Calu3 (cell line): ENCODE measurements around the gene ALX4. TPM values are rescaled to one million over a fixed set of nuclear protein-coding genes. Genes with fewer than 3 reads are reported as not detected.

ENCODE experiments used
- BruUV-seq: library from RNA; stranded (reverse); fragments of 400-500 nt; replicated peaks from 2 replicates; lab custom pipeline; 2021; lab: Mats Ljungman, UMichigan
- CTCF ChIA-PET: fragments of 300-600 bp; sonication (Branson Sonifier 250); formaldehyde crosslinking; loops from one replicate; lab custom pipeline; 2022; ENCODE audit warnings: antibody characterized with exemption; lab: Charles Lee
- DNase-seq: peaks from one replicate; pipeline ENCODE4 v3.0.0; 2022
- H3K27ac Mint-ChIP-seq: one replicate; pipeline ENCODE4 v1.8.0; 2022; ENCODE audit warnings: mixed read lengths; ENCODE audit not compliant: unreplicated experiment
- H3K27me3 Mint-ChIP-seq: one replicate; pipeline ENCODE4 v1.8.0; 2022; ENCODE audit warnings: mixed read lengths; ENCODE audit not compliant: unreplicated experiment
- H3K36me3 Mint-ChIP-seq: one replicate; pipeline ENCODE4 v1.8.0; 2022; ENCODE audit warnings: mild to moderate bottlenecking, moderate library complexity, mixed read lengths; ENCODE audit not compliant: insufficient read depth, unreplicated experiment
- H3K4me1 Mint-ChIP-seq: one replicate; pipeline ENCODE4 v1.8.0; 2022; ENCODE audit warnings: mild to moderate bottlenecking, low read depth, mixed read lengths; ENCODE audit not compliant: unreplicated experiment
- H3K4me3 Mint-ChIP-seq: one replicate; pipeline ENCODE4 v1.8.0; 2022; ENCODE audit warnings: mild to moderate bottlenecking, low read depth, moderate library complexity, mixed read lengths; ENCODE audit not compliant: unreplicated experiment
- H3K9me3 Mint-ChIP-seq: one replicate; pipeline ENCODE4 v1.8.0; 2022; ENCODE audit warnings: low read depth, mixed read lengths; ENCODE audit not compliant: unreplicated experiment
- intact Hi-C: fragments of 100-400 bp; cut with micrococcal nuclease; formaldehyde crosslinking; loops from one replicate; pipeline ENCODE4 v1.10.0; 2022; ENCODE audit not compliant: unreplicated experiment
- total RNA-seq: library from RNA; stranded (reverse); gene quantifications from 2 replicates; pipeline ENCODE4 v1.2.3, GENCODE V29; 2022
- TF ChIP-seq, protein P1 (sequence below): fragments of 200-600 bp; IDR thresholded peaks from one replicate; pipeline ENCODE4 v1.8.0; 2022; ENCODE audit warnings: antibody characterized with exemption; ENCODE audit not compliant: unreplicated experiment

Gene ALX4
- total RNA-seq, 1 experiment from 2014 or later: not detected

DNA sequence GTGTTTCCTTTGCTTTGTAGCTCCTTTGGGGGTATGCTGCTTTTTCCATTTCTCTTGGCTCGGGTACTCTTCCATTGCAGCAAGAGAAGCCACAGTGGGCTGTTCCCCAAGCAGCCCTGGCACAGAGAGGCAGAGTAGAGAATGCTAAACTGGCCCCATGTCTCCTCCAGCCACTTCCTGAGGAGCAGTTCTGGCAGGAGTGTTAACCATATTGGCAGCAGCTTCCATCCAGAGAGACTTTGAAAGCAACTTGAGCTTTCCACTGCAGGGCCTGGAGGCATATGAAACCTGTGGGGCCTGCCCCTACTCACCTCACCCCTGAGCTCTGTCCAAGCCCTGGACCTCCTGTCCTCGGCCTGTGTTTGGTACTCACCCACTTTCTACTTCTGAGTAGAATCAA, 61.8 kb downstream of the ALX4 start:
- Mint-ChIP-seq H3K4me1 (no peaks in the 10 kb centered on the region), H3K4me3 (no peak overlapping the region), H3K27ac (no peak overlapping the region), H3K9me3 (peaks cover 14% of the 10 kb centered on the region), H3K36me3 (no peaks in the 10 kb centered on the region), H3K27me3 (no peaks in the 10 kb centered on the region)
- CTCF ChIA-PET: interaction anchor here (0.8 kb wide), 1 partner anchor 126 kb away, joined by 3 read pairs; no protein-coding TSS in a partner anchor
- TF ChIP-seq, protein P1, sequence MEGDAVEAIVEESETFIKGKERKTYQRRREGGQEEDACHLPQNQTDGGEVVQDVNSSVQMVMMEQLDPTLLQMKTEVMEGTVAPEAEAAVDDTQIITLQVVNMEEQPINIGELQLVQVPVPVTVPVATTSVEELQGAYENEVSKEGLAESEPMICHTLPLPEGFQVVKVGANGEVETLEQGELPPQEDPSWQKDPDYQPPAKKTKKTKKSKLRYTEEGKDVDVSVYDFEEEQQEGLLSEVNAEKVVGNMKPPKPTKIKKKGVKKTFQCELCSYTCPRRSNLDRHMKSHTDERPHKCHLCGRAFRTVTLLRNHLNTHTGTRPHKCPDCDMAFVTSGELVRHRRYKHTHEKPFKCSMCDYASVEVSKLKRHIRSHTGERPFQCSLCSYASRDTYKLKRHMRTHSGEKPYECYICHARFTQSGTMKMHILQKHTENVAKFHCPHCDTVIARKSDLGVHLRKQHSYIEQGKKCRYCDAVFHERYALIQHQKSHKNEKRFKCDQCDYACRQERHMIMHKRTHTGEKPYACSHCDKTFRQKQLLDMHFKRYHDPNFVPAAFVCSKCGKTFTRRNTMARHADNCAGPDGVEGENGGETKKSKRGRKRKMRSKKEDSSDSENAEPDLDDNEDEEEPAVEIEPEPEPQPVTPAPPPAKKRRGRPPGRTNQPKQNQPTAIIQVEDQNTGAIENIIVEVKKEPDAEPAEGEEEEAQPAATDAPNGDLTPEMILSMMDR: no peak
- no peak for DNase-seq
- BruUV-seq: no TSS peak
- intact Hi-C loops: no loop called here

DNA sequence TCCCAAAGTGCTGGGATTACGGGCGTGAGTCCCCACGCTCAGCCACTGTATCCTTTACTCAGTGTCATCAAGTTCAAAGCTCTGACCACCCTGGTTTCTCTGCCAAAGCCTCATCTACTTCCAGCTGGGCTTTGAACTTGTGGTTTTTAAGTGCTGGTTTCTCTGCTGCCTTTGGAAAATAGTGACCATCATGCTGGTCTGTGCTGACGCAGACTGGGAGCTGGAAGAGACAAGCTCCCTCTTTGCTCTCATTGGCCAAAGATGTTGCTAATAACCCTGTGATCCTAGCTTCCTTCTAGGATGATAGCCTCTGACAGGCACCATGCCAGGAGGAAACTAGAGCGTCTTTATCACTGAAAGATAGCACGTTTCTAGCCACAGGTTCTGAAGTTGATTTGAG, 62.4 kb downstream of the ALX4 start:
- H3K4me1 Mint-ChIP-seq: no peaks in the 10 kb centered on the region
- no peak for DNase-seq
- no peak overlapping the region for H3K27ac Mint-ChIP-seq
- no TSS peak for BruUV-seq
- no peaks in the 10 kb centered on the region for H3K36me3 Mint-ChIP-seq
- H3K27me3 Mint-ChIP-seq: no peaks in the 10 kb centered on the region
- TF ChIP-seq, protein P1: no peak
- intact Hi-C loops: no loop called here
- no peak overlapping the region for H3K4me3 Mint-ChIP-seq
- CTCF ChIA-PET: interaction anchor here (0.8 kb wide), 1 partner anchor 126 kb away, joined by 3 read pairs; no protein-coding TSS in a partner anchor
- H3K9me3 Mint-ChIP-seq: peaks cover 8% of the 10 kb centered on the region

DNA sequence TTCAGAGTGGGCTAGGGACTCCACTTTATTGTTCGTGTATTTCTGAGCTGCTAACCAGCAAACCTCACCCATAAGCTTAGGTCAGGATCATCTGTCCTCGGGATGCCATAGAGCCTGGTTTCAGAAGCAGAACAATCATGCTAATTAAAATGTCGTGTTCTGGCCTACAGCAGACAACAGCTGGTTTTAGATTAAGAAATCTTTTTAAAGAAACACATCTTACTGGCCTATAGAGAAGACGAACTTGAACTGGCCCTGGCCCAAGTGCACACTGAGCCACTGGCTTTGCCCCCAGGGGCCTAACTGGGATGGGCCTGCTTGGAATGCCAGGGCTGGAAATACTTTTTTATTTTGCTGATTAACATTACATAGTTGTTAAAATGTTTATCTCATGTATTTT, 63.2 kb downstream of the ALX4 start:
- DNase-seq: no peak
- Mint-ChIP-seq H3K4me3 (no peak overlapping the region), H3K27ac (no peak overlapping the region), H3K9me3 (peaks cover under 1% of the 10 kb centered on the region), H3K36me3 (no peaks in the 10 kb centered on the region), H3K27me3 (no peaks in the 10 kb centered on the region), H3K4me1 (no peaks in the 10 kb centered on the region)
- TF ChIP-seq, protein P1: no peak
- no TSS peak for BruUV-seq
- intact Hi-C loops: no loop called here
- CTCF ChIA-PET: no interaction called here

DNA sequence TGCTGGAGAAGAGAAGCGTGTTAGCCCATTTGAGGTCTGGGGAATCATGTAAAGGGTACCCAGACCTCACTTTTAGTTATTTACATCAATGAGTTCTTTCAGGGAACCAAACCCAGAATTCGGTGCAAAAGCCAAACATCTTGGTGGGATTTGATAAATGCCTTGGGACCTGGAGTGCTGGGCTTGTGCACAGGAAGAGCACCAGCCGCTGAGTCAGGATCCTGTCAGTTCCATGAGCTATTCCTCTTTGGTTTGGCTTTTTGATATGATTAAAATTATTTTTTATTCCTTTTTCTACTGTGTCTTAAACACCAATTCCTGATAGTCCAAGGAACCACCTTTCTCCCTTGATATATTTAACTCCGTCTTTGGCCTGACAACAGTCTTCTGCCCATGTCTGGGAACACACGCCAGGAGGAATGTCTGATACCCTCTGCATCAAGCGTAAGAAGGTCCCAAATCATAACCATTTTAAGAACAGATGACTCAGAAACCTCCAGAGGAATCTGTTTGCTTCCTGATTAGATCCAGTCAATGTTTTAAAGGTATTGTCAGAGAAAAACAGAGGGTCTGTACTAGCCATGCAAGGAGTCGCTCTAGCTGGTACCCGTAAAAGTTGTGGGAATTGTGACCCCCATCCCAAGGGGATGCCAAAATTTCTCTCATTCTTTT, 65.2 kb downstream of the ALX4 start:
- BruUV-seq: no TSS peak
- TF ChIP-seq, protein P1: no peak
- no peaks in the 10 kb centered on the region for H3K27me3 Mint-ChIP-seq
- intact Hi-C loops: no loop called here
- H3K9me3 Mint-ChIP-seq: no peaks in the 10 kb centered on the region
- no peak overlapping the region for H3K27ac Mint-ChIP-seq
- H3K4me3 Mint-ChIP-seq: no peak overlapping the region
- H3K4me1 Mint-ChIP-seq: no peaks in the 10 kb centered on the region
- H3K36me3 Mint-ChIP-seq: no peaks in the 10 kb centered on the region
- CTCF ChIA-PET: no interaction called here
- no peak for DNase-seq
